ENCODE data around the gene CAPZB.

DNA sequence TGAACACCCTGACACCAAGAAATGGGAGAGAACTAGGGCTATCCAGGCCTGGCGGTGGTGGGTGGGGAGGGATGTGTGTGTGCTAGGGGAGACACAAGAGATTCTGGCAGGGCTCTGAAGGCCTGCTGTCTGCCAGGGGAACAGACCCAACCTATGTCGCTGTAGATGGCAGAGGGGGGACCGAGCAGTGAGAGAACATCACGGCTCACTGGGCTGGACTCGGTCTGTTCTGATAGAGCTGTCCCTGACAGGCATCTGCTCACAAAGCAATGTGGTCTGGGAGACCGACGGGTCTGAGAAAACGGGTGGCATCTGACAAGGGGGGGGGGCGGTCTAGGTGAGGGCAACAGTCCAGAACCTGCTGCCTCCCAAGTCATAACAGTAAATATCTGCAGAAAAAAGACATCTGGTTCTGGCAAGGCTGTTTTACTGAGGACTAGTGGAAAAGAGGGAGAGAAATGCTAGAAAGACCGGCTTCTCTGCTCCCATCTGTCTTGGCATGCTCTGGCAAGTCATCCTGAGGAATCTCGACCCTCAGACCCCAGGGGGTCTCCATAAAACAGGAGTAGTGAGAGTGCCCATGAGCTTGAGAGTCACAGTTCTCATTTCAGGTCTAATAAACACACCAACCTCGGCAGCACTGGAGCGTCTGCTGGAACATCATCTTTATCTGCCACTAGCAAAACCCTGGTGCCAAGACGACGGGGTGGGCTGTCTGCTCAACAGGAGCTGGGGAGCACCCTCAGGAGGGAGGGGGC lies 136.7 kb downstream of the CAPZB start:
- TF ChIP-seq GATA2 (IDR thresholded peaks at IDR 0.05; ENCODE audit: low read depth, low read length), result no peak
- TF ChIP-seq GATA3 (IDR thresholded peaks at IDR 0.05; ENCODE audit: low read depth, low read length), result no peak
